WI38 (cell line): ENCODE measurements around the gene TENM4.

Experiments
- H3K4me3 ChIP-seq: 2 replicates; pipeline ENCODE4 v1.5.1; 2011; ENCODE audit warnings: low read depth, mild to moderate bottlenecking, control low read depth, low read length
- CTCF ChIP-seq: IDR thresholded peaks from 2 replicates; pipeline ENCODE4 v1.5.1; 2012; ENCODE audit warnings: low read depth, mild to moderate bottlenecking, control low read depth, low read length

Gene TENM4

GRCh38 chr11:78846269-78846668, 594.6 kb downstream of the TENM4 start:
- no peak overlapping the region for H3K4me3 ChIP-seq
- no peak for TF ChIP-seq CTCF

- no peak for TF ChIP-seq CTCF
- no peak overlapping the region for H3K4me3 ChIP-seq
Measured at GRCh38 chr11:78845496-78845895, 595.3 kb downstream of the TENM4 start.

- no peak overlapping the region for H3K4me3 ChIP-seq
- no peak for TF ChIP-seq CTCF
Measured at GRCh38 chr11:78841456-78842060, 599.3 kb downstream of the TENM4 start.

GRCh38 chr11:78840623-78841022, 600.2 kb downstream of the TENM4 start:
- peak overlapping the region; percentile 18; the same call in 1 of the 2 replicates for H3K4me3 ChIP-seq
- no peak for TF ChIP-seq CTCF

- H3K4me3 ChIP-seq, result peak overlapping the region; percentile 18; the same call in 1 of the 2 replicates
- no peak for TF ChIP-seq CTCF
Measured at GRCh38 chr11:78840200-78840599, 600.6 kb downstream of the TENM4 start.

- no peak overlapping the region for H3K4me3 ChIP-seq
- no peak for TF ChIP-seq CTCF
Measured at GRCh38 chr11:78838417-78838816, 602.4 kb downstream of the TENM4 start.

GRCh38 chr11:78835646-78836045, 605.2 kb downstream of the TENM4 start:
- TF ChIP-seq CTCF, result no peak
- no peak overlapping the region for H3K4me3 ChIP-seq
